GM12891 (cell line): Measurements from ENCODE around the gene MED20.

Experiments
- PAX5 ChIP-seq: IDR thresholded peaks from 2 replicates; pipeline ENCODE4 v1.6.1; 2011; ENCODE audit warnings: low read length, moderate library complexity, mild to moderate bottlenecking; ENCODE audit not compliant: insufficient read depth, severe bottlenecking
- POLR2A ChIP-seq: IDR thresholded peaks from 2 replicates; pipeline ENCODE4 v1.6.1; 2011; ENCODE audit warnings: low read depth, low read length, control low read depth
- POLR2AphosphoS5 ChIP-seq: IDR thresholded peaks from 2 replicates; pipeline ENCODE4 v1.6.1; 2011; ENCODE audit warnings: low read depth, low read length, control low read depth
- TAF1 ChIP-seq: IDR thresholded peaks from 2 replicates; pipeline ENCODE4 v1.6.1; 2011; ENCODE audit warnings: low read depth, low read length, control low read depth

DNA sequence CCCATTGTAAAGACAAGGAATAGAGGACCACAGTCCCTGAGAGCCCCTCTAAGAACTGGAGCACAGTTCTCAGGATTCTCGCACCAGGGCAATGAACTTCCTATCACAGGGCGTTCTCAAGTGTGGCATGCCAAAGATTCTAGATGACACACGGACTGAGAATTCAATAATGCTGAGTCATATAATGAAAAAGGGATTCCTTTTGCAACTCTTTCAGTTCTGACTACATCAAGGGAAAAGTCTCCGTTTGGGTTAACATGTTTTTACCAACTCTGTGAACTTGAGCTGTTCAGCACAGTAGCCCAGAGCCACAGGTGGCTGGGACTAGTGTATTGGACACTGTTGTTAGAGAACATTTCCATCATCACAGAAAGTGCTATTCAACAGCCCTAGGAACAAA, 3.4 kb downstream of the MED20 start:
- TF ChIP-seq POLR2A, result no peak
- TF ChIP-seq POLR2AphosphoS5, result no peak
- TF ChIP-seq TAF1, result no peak
- no peak for TF ChIP-seq PAX5
